22Rv1 (cell line): ENCODE measurements around the gene IFITM2.
"Not testable (repeated sequence)": the region's sequence is repeated elsewhere in the genome, so short reads cannot be mapped to it uniquely, and the experiment has no call there.

Experiments
- ZFX ChIP-seq: fragments of 450-650 bp; IDR thresholded peaks from 2 replicates; pipeline ENCODE4 v1.6.1; 2017; ENCODE audit warnings: antibody characterized with exemption, borderline replicate concordance
- TF ChIP-seq, protein P1 (sequence below): fragments of 450-650 bp; IDR thresholded peaks from 2 replicates; pipeline ENCODE4 v1.5.1; 2017; ENCODE audit warnings: mild to moderate bottlenecking

DNA sequence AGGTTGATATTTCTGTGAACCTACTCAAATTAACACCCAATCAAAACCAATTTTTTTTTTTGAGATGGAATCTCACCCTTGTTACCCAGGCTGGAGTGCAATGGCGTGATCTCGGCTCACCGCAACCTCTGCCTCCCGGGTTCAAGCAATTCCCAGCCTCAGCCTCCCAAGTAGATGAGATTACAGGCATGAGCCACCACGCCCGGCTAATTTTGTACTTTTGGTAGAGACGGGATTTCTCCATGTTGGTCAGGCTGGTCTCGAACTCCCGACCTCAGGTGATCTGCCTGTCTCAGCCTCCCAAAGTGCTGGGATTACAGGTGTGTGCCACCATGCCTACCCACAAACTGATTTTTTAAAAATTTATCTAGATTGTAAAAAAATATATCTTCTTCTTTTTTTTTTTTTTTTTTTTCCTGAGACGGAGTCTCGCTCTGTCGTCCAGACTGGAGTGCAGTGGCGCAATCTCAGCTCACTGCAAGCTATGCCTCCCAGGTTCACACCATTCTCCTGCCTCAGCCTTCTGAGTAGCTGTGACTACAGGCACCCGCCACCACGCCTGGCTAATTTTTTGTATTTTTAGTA lies 21.0 kb downstream of the IFITM2 start:
- TF ChIP-seq, protein P1, sequence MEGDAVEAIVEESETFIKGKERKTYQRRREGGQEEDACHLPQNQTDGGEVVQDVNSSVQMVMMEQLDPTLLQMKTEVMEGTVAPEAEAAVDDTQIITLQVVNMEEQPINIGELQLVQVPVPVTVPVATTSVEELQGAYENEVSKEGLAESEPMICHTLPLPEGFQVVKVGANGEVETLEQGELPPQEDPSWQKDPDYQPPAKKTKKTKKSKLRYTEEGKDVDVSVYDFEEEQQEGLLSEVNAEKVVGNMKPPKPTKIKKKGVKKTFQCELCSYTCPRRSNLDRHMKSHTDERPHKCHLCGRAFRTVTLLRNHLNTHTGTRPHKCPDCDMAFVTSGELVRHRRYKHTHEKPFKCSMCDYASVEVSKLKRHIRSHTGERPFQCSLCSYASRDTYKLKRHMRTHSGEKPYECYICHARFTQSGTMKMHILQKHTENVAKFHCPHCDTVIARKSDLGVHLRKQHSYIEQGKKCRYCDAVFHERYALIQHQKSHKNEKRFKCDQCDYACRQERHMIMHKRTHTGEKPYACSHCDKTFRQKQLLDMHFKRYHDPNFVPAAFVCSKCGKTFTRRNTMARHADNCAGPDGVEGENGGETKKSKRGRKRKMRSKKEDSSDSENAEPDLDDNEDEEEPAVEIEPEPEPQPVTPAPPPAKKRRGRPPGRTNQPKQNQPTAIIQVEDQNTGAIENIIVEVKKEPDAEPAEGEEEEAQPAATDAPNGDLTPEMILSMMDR: not testable (repeated sequence)
- not testable (repeated sequence) for TF ChIP-seq ZFX
